Fibroblast of lung (primary cell): ENCODE data around the gene NHLRC1. TPM values are rescaled to one million over a fixed set of nuclear protein-coding genes. Genes with fewer than 3 reads are reported as not detected.

ENCODE experiments used
- DNase-seq, 2 donors: peaks; one replicate each; pipeline versions ENCODE4 v3.0.0 to v3.0.0-alpha.2; 2010; ENCODE audit warnings: low read depth in 2 of 2
- H2AFZ ChIP-seq: 2 replicates; pipeline ENCODE4 v1.5.1; 2012; ENCODE audit warnings: low read length, control low read depth, inconsistent platforms
- H3K27ac ChIP-seq: 2 replicates; pipeline ENCODE4 v1.5.1; 2011; ENCODE audit warnings: low read length, control low read depth; ENCODE audit not compliant: insufficient read depth
- H3K27me3 ChIP-seq: 2 replicates; pipeline ENCODE4 v1.5.1; 2011; ENCODE audit warnings: mild to moderate bottlenecking, low read length; ENCODE audit not compliant: control insufficient read depth, insufficient read depth
- H3K36me3 ChIP-seq: 2 replicates; pipeline ENCODE4 v1.5.1; 2011; ENCODE audit warnings: low read length; ENCODE audit not compliant: control insufficient read depth, insufficient read depth
- H3K4me1 ChIP-seq: 2 replicates; pipeline ENCODE4 v1.5.1; 2011; ENCODE audit warnings: low read length; ENCODE audit not compliant: control insufficient read depth, insufficient read depth; ENCODE audit errors: extremely low read depth
- H3K4me2 ChIP-seq: 2 replicates; pipeline ENCODE4 v1.5.1; 2011; ENCODE audit warnings: low read length, control low read depth; ENCODE audit not compliant: insufficient read depth; ENCODE audit errors: extremely low read depth
- H3K4me3 ChIP-seq, 4 experiments: fragments of 200-600 bp in 1 of 4; sonication (generic) in 1 of 4; replicated peaks in 1 of 4; 2 replicates each; pipeline ENCODE4 v1.5.1; 2011 to 2016; ENCODE audit warnings: low read length in 4 of 4, low read depth in 3 of 4, mild to moderate bottlenecking in 3 of 4, control low read depth in 2 of 4, inconsistent platforms in 1 of 4, mixed read lengths in 1 of 4; ENCODE audit not compliant: insufficient read depth in 1 of 4; ENCODE audit errors: control extremely low read depth in 1 of 4
- H3K79me2 ChIP-seq: 2 replicates; pipeline ENCODE4 v1.5.1; 2012; ENCODE audit warnings: mild to moderate bottlenecking, low read length, inconsistent platforms; ENCODE audit not compliant: control insufficient read depth, insufficient read depth
- H3K9ac ChIP-seq: 2 replicates; pipeline ENCODE4 v1.5.1; 2011; ENCODE audit warnings: mild to moderate bottlenecking, low read length, control low read depth; ENCODE audit not compliant: insufficient read depth
- H3K9me3 ChIP-seq: 2 replicates; pipeline ENCODE4 v1.5.1; 2012; ENCODE audit warnings: low read depth, low read length; ENCODE audit not compliant: control insufficient read depth, insufficient read depth
- H4K20me1 ChIP-seq: 2 replicates; pipeline ENCODE4 v1.5.1; 2011; ENCODE audit warnings: low read length; ENCODE audit not compliant: control insufficient read depth, insufficient read depth; ENCODE audit errors: extremely low read depth
- CTCF ChIP-seq, 2 donors: IDR thresholded peaks in 1 of 2; conservative IDR thresholded peaks in 1 of 2; 1 replicate in 1 of 2; 2 replicates in 1 of 2; pipeline ENCODE4 v1.5.1; 2011 to 2012; ENCODE audit warnings: low read length in 2 of 2, control low read depth in 1 of 2, inconsistent platforms in 1 of 2, low read depth in 1 of 2, mild to moderate bottlenecking in 1 of 2
- EZH2 ChIP-seq: IDR thresholded peaks from 2 replicates; pipeline ENCODE4 v1.5.1; 2012; ENCODE audit warnings: low read length, control low read depth, mild to moderate bottlenecking; ENCODE audit errors: missing control alignments
- polyA minus RNA-seq: library from RNA; depleted of rRNA, polyadenylated mRNA; stranded (reverse); fragments of >200 nt; gene quantifications from 2 replicates; pipeline ENCODE4 v1.2.3, GENCODE V29; 2011; ENCODE audit warnings: low replicate concordance
- polyA plus RNA-seq, 2 donors: library from polyadenylated mRNA; depleted of rRNA in 1 of 2; stranded (reverse) in 1 of 2; unstranded in 1 of 2; fragments of >200 nt; gene quantifications; 2 replicates each; pipeline ENCODE4 v1.2.1, GENCODE V29; 2011 to 2012; ENCODE audit warnings: missing spikeins in 1 of 2
- total RNA-seq: library from RNA; depleted of rRNA; stranded (reverse); fragments of >200 nt; gene quantifications from 2 replicates; pipeline ENCODE4 v1.2.1, GENCODE V29; 2014

The NHLRC1 gene
- total RNA-seq (3.1 and 3.5 TPM in 2 replicates), polyA plus RNA-seq (1.1 and 1.7 TPM in 2 replicates), polyA minus RNA-seq (0.43 and 2.4 TPM in 2 replicates)
- 2.0 and 2.3 TPM in 2 replicates for polyA plus RNA-seq (2012)

GRCh38 chr6:18122128-18123093 lies at the start of gene NHLRC1:
Gene NHLRC1, minus strand, starts transcription at chr6:18122677. Its CDS starts 71 bp downstream, at chr6:18122606.
- Histone ChIP-seq H3K9ac (peak within 1 kb of the TSS; percentile 48), H3K36me3 (no peaks in the 10 kb centered on the region), H4K20me1 (no peaks in the 10 kb centered on the region), H3K79me2 (no peaks in the 10 kb centered on the region), H3K4me2 (peak within 1 kb of the TSS; percentile 86), H3K4me3 (peak within 1 kb of the TSS; percentile 37 to 60 (median 54)), H3K27ac (peak within 1 kb of the TSS; percentile 44), H2AFZ (peak within 1 kb of the TSS; percentile 94), H3K4me1 (peaks cover 4% of the 10 kb centered on the region), H3K9me3 (no peaks in the 10 kb centered on the region), H3K27me3 (no peaks in the 10 kb centered on the region)
- no peak for TF ChIP-seq EZH2
- peak; percentile 88 to 89 for TF ChIP-seq CTCF (conservative IDR thresholded peaks at IDR 0.05 in 1 of 2, IDR thresholded peaks at IDR 0.05 in 1 of 2; ENCODE audit: low read depth in 1 of 2, low read length in 2 of 2)
- DNase-seq, result peak; percentile 84 to 89

DNA sequence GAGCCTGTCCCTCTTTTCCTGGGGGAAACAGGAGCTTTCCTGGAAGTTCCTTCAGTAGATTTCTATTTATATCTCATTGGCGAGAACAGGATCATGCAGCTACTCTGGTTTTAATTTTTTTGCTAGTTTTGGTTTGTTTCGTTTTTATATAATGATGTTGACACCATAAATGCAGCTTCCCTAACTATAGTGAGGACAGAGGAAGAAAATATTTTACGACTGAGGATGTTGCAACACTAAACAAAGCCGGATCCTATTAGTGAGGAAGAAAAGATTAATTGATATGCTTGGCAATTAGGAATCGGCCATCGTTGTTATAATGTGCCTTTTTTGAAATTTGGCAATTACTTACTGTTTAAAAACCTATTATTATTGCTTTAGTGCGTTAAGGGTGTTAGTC lies 49.4 kb upstream of the NHLRC1 start:
- H3K4me3 ChIP-seq, result no peak overlapping the region
- H3K9ac ChIP-seq, result no peak overlapping the region
- H4K20me1 ChIP-seq, result no peaks in the 10 kb centered on the region
- no peak overlapping the region for H2AFZ ChIP-seq
- H3K79me2 ChIP-seq, result no peaks in the 10 kb centered on the region
- H3K27ac ChIP-seq, result no peak overlapping the region
- TF ChIP-seq CTCF (conservative IDR thresholded peaks at IDR 0.05 in 1 of 2, IDR thresholded peaks at IDR 0.05 in 1 of 2; ENCODE audit: low read depth in 1 of 2, low read length in 2 of 2) (no peak), EZH2 (no peak)
- H3K27me3 ChIP-seq, result no peaks in the 10 kb centered on the region
- DNase-seq, result no peak
- no peaks in the 10 kb centered on the region for H3K4me1 ChIP-seq
- H3K36me3 ChIP-seq, result no peaks in the 10 kb centered on the region
- H3K9me3 ChIP-seq, result no peaks in the 10 kb centered on the region
- H3K4me2 ChIP-seq, result no peak overlapping the region

DNA sequence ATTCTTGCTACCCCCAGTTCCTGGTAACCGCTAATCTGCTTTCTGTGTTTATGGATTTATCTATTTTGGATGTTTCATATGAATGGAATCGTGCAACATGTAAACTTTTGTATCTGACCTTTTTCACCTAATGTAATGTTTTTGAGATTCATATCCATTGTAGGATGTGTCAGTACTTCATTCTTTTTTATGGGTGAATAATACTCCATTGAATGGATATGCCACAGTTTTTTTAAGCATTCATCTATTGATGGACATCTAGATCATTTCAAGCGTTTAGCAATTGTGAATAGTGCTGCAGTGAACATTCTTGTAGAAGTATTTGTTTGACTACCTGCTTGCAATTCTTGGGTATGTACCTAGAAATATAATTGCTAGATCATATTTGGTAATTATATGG lies 45.8 kb upstream of the NHLRC1 start:
- H3K27me3 ChIP-seq, result no peaks in the 10 kb centered on the region
- H3K4me2 ChIP-seq, result no peak overlapping the region
- no peak overlapping the region for H3K4me3 ChIP-seq
- no peaks in the 10 kb centered on the region for H3K4me1 ChIP-seq
- no peaks in the 10 kb centered on the region for H3K79me2 ChIP-seq
- H3K27ac ChIP-seq, result no peak overlapping the region
- TF ChIP-seq CTCF (conservative IDR thresholded peaks at IDR 0.05 in 1 of 2, IDR thresholded peaks at IDR 0.05 in 1 of 2; ENCODE audit: low read depth in 1 of 2, low read length in 2 of 2) (no peak), EZH2 (no peak)
- no peaks in the 10 kb centered on the region for H3K9me3 ChIP-seq
- DNase-seq, result no peak
- H4K20me1 ChIP-seq, result no peaks in the 10 kb centered on the region
- H3K9ac ChIP-seq, result no peak overlapping the region
- H3K36me3 ChIP-seq, result no peaks in the 10 kb centered on the region
- H2AFZ ChIP-seq, result no peak overlapping the region
